Ishikawa (cell line): ENCODE data around the gene CHPF2.

Experiments used
- EP300 ChIP-seq: IDR thresholded peaks from 2 replicates; pipeline ENCODE4 v1.6.1; 2012; ENCODE audit warnings: borderline replicate concordance
- FOXM1 ChIP-seq: IDR thresholded peaks from 2 replicates; pipeline ENCODE4 v1.6.1; 2012; ENCODE audit warnings: low read depth, borderline replicate concordance
- NFIC ChIP-seq: IDR thresholded peaks from 2 replicates; pipeline ENCODE4 v1.6.1; 2012
- RAD21 ChIP-seq: IDR thresholded peaks from 2 replicates; pipeline ENCODE4 v1.6.1; 2012; ENCODE audit warnings: low read depth
- TCF12 ChIP-seq: IDR thresholded peaks from 2 replicates; pipeline ENCODE4 v1.6.1; 2012; ENCODE audit warnings: low read depth

GRCh38 chr7:151209588-151209987 is 22.7 kb upstream of the CHPF2 start:
- no peak for TF ChIP-seq FOXM1
- TF ChIP-seq NFIC, result no peak
- TF ChIP-seq RAD21, result no peak
- no peak for TF ChIP-seq TCF12
- TF ChIP-seq EP300, result no peak
